GM18499 (cell line): ENCODE results near the gene ACOXL.

Experiments
- ATAC-seq: cut with Tn5 transposase; IDR thresholded peaks from one replicate; pipeline ENCODE4 v1.9.1; 2021; ENCODE audit warnings: moderate number of reproducible peaks; ENCODE audit not compliant: insufficient read depth, unreplicated experiment

Gene ACOXL

DNA sequence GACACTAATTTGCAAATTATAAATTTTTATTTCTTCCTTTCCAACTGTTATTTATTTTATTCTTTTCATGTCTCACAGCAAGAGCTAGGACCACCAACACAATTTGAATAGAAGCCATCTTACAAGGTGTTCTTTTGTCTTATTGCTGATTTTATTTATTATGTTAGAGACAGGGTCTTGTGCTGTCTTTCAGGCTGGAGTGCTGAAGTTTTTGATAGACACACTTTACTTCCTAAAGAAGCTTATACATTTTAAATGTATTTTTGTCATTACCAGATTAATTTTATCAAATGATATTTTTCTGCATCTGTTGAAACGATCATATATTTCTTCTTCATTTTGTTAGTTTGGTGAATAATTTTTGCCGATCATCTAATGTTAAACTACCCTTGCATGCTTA lies 258.1 kb downstream of the ACOXL start:
- ATAC-seq = no peak

DNA sequence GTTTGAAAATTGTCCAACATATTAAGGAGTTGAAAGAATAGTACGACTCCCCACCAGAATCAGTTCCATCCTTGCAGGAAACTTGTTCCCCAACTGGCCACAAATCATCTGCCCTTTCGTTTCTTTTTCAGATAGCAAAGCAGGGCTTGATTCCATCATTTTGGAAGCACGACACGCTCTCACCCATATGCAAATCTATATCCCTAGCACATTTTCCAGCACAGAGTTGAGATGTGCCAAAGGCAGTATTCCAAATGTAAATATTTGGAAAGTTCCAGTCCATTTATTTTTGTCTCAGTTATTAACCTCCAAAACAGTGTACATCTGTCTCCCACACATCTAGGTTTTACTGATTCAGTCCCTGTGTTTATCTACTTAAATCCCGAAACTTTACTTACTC lies 259.5 kb downstream of the ACOXL start:
- no peak for ATAC-seq

DNA sequence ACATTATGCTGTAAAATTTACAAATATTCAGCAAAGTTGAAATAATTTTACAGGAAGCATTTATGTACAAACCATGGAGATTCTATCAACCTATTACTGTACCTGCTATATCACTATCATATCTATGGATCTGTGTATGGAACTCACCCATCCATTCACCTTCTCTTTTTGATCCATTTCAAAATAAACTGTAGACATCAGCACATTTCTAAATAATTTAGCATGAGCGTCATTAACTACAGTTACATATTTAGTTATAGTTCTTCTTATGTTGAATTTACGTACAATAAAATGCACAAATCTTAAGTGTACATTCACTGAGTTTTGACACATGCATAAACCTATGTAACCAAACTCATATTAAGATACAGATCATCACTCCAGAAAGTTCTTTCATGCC lies 260.5 kb downstream of the ACOXL start:
- no peak for ATAC-seq

DNA sequence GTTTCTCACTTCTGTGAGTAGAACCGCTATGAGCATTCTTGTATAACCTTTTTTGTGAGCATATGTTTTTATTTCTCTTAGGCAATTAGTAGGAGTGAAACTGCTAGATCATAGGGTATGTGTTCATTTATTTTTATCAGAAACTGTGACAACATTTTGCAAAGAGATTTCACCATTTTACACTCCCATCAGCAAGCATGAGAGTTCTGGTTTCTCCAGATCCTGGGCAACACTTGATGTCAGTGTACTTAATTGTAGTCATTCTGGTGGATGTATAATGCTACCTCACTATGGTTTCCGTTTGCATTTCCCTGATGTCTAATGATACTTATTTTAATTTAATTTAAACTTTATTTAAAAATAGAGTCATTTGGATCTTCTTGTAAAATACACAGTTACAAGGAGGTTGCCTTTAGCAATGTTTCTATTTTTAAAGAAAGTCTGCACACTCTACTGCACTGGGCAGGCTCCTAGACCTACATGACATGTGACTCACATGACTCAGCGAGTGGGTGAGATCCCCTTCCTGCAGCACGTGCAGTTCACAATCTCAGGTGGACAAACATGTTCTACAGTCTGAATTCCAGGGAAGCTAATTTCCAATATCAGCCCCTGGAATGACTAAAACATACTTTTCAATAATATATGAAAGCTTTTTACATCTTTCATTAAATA lies 261.3 kb downstream of the ACOXL start:
- no peak for ATAC-seq

DNA sequence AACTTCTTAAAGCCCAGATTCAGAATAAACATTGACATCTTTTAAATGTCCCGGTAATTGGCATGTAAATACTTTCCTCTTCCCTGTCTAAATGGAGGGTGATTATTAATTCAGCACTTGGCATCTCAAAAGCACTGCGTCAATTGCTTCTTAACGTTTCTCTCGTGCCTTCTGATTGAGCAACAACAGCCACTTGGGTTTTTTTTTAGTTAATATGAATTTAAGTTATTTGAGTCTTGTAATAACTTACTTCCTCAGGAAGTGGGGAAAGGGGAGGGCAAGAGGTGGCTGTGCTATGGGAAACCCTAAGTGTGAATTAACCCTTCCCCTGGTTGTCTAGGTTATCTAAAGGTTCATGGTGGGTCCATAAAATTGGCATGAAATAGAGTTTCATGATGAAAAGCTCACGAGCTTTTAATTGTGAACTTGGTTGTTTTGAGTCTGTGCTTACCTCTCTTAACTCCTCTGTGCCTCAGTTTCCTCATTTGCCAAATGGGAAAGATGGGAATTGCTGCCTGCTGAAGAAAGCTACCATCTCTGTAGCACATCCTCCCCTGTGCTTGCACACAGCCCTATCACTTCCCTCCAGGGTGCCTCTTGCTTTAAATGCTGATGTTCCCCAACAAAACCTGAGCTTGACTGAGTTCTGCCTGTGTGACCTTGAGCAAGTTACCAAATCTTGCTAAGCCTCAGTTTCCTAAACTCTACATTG lies 262.0 kb downstream of the ACOXL start:
- ATAC-seq = no peak

DNA sequence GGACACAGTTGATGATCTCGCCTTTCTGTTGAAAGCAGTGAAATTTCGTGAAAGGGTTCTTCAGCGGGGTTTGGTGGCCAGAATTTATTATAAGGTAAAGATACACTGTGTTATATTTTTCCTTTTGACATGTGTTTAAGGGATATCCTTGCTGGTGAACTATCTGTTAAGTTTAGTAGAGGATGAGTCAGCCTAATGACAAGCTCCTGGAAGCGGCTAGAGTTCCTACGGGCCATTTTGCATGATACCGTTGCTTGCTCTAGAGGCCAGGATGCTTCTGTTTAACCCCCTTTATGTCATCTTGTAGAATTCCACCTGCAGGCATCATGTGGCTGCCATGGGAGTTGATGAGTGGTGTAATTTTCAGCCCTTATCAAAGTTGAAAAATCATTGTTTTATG lies 263.5 kb downstream of the ACOXL start:
- no peak for ATAC-seq

DNA sequence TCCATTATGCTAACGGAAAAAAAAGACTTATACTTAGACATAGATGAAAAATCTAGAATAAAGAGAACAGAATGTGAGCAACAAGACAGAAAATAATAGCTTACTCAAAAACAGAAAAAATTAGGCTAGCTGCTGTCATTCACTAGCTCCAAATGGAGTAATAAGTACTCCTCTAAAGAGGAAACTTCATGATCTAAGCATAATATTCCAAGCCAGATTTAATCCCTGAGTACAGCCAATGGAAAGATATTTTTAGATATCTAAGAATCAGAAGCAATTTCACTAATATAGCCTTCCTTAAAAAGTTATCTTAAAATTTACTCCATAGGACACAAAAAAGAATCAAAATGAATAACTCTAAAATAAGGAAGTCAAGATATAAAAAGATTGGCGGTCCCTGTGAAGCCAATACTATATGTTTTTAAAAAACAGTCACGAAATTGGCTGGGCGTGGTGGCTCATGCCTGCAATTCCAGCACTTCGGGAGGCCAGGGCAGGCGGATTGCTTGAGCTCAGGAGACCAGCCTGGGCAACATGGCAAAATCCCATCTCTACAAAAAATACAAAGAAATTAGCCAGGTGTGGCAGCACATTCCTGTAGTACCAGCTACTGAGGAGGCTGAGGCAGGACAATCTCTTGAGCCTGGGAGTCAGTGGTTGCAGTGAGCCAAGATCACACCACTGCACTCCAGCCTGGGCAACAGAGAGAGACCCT lies 265.1 kb downstream of the ACOXL start:
- ATAC-seq = no peak

DNA sequence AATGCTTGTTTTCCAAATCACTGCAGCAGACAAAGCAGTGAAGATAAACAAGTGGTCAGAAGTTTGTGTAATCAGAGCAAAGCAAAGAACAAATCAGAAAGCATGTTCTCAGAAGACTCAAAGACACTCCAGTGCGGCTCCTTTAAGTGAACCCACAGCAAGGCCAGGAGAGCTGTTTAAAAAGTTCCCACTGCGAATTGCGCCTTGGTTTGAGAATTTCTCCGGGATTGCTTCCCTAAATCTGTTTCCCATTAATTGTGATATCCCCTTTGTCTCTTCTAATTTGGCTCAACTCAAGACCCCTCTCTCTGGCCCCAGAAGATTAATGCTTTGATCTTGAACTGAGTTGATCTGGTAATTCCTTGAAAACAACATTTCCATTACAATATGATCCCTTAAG lies 265.9 kb downstream of the ACOXL start:
- ATAC-seq = no peak

DNA sequence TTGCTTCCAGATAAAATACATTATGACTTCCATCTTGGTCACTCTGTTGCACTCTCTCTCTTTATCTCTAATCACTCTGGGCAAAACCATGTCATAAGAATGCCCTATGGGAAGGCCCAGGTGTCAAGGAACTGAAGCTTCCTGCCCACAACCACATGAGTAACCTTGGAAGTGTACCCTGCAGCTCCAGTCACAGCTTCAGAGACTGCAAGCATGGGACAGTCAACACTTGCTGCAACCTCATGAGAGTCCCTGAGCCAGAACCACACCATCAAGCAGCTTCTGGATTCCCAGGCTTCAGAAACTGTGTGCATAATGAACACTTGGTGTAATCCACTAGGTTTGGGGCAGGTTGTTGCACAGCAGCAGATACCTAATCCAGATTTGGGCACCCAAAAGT lies 267.3 kb downstream of the ACOXL start:
- ATAC-seq = no peak

DNA sequence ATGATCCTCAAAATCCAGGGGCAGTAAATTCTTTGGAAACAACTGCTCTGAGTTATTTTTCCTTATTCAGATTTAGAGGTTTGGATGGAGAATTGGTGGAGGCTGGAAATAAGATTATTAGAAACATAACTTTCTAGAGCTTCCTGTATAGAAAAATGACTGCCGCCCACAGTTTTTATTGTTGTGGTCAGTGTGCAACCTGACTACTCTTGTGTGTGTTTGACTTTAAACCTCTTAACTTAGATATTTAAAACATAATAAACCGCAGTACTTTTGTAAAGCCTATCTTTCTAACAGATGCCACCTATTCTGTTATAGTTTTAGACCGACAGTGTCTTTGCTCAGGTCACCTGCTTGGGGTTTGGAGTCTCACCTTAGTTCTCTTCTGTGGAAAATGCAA lies 272.9 kb downstream of the ACOXL start:
- ATAC-seq = no peak

DNA sequence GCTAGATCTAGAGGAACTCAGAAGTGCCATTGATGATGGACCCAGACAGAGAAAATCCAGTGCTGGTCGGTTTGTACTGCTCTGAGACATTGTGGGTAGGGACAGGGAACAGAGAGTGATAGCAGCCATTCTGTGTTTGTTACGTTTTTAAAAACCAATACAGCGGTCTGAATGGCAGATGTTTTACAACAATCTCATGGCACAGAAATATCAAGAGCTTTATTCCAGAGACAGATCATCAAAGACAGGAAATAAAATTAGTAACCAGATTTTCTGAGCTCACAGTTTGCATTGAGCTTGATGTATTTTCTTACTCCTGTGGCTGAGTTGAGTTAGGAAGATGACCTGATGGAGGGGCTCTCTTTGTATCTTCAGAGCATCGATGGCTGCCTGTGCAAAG lies 273.4 kb downstream of the ACOXL start:
- no peak for ATAC-seq

DNA sequence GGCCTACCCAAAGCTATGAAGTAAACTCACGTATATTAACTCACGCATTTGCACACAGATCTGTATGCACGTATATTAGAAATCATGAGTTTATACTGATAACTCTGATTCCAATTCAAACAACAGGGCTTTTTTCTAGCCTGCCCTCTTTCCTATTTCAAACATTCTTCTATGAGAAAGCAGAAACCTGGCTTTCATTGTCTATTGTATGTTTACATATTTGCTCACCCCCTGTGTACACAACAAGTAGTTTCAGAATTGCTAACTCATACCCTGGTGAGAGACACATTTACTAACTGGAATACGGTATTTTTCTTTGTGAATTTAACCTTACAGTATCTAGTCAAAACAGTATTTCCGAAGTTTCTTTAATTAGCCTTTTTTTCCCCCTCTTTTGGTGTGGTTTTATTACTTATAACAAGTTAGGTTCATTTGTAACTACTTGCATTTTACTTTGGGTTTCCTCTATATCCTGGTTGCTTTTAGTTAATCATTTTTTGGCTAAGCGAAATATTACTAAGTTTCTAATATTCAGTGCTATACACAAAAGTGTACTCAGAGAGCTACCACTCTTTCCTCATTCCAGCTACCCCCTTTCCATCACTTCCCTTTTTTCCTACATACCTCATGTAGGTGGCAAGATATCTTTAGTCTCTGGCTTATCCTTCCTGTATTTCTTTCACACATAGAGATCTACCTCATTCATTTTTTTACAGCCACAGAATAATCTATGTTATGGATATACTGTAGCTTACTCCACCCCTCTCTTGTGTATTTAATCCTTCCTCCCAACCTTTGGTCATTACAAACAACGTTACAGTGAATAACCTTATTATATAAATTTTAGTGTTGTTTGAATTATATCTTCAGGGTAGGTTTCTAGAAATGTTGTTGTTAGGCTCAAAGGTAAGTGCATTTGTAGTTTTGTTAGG lies 275.6 kb downstream of the ACOXL start:
- no peak for ATAC-seq

DNA sequence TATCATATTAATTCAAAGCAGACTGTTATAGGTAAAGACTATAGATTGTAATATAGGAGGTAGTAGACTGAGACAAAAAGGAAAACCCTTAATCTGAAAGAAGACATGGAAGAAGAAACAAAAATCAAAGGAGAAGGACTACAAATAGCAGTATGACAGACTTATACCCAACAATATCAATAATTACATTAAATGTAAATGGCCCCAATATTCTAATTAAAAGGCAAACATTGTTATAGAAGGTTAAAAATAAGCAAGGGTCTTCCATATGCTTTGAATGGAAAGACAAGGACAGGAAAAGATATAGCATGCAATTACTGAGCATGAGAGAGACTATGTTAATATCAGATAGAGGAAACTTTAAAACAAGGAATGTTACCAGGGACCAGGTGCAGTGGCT lies 278.8 kb downstream of the ACOXL start:
- ATAC-seq = no peak

DNA sequence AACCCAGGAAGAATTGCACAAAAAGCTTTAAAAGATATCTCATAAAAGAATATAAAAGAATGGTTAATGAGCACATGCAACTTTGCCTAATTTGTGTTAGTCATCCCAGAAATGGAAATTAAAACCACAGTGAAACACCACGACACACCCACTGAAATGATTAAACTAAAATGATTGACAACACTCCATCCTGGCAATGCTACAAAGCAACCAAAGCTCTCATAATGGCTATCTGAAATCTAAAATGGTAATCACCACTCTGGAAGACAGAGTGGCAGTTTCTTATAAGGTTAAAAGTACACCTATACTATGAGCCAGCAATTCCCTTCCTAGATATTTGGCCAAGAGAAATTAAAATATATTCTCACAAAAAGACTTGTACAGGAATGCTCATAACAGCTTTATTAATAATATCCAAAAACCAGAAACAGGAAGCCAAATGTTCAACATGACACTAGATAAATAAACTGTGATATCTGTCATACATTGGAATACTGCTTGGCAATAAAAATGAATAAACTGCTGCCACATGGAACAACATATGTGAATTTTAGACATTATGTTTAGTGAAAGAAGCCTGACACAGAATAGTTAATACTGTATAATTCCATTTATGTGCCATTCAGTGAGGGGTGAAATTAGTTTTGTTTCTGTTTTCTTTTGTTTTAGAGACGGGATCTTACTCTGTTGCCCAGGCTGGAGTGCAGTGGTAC lies 283.1 kb downstream of the ACOXL start:
- no peak for ATAC-seq

DNA sequence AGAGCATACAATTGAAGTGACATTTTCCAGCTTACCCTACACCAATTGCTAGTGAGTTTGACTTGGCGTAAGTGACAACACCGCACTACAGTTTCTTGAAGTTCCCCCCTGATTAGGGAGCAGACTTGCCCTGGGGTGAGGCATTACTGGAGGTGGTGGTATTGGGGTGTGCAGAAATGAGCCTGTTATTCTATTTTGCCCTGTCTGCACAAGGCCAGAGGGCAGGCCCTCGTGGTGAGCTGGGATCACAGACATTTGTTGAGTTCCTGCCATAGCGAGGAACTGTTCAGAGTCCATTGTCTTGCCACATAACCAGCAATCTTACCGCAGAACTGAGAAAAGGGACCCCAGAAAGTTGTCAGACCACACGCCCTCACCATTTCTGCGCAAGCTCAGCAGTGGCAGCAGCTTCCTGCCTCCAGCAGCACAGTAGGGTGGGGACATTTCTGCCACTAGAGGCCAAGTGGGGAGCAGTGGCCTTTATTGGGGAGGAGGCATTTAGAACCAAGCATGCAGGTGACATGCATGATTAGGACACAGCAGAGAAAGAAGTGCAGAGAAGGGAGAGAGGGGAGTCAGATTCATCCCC lies 284.8 kb downstream of the ACOXL start:
- ATAC-seq = no peak

DNA sequence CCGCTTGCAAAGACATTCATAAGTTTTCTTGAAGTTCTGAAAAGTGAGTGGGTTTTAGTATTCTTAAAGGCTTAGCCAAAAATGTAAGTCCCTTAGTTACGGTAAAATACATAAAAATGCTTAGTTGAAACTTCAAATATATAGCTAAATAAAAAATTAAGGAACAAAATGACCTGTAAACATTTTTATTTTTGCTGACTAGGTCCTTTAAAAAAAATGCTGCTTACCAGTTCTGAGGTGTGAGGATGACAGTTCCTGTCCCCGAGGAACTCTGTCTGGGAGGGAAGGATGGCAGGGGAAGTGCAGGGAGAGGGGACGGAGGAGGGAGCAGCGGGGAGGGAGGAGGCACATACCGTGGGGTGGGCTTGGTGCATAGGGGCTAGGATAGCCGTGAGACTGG lies 285.5 kb downstream of the ACOXL start:
- ATAC-seq = no peak

DNA sequence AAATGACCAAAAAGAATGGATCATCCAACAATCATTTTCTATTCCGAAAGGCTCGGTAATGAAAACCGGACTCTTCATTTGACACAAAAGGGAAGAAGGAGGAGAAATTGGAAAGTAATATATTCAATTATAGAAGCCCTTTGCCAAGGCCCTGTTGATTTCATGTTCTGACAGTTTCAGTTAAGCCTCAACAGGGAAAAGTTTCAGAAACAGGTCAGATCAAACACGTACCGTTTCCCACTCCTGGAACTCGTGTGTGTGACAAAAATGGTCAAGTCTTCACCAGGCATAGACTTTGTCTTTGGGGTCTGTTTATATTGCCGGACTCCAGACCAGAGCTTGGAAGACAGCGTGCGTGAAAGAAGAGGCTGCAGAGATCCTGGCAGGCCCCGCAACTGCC lies 287.0 kb downstream of the ACOXL start:
- no peak for ATAC-seq

DNA sequence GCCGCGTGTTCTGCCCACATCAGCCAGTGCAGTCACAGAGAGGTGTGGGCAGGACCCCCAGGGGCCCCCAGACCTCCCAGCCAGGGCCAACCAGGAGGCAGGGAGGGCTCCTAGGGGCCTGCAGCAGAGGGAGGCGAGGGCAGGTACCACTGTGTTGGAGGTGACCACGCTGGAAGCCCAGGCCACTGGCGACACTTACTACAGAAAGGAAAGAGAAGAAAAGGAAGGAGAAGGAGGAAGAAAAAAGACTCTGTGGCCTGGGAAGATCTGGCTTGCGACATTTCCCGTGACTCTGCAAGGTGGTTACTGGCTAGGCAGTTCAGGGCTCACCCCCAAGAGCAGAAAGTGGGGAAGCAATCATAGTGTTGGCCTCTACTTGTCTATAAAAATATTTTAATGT lies 290.3 kb downstream of the ACOXL start:
- ATAC-seq = no peak

DNA sequence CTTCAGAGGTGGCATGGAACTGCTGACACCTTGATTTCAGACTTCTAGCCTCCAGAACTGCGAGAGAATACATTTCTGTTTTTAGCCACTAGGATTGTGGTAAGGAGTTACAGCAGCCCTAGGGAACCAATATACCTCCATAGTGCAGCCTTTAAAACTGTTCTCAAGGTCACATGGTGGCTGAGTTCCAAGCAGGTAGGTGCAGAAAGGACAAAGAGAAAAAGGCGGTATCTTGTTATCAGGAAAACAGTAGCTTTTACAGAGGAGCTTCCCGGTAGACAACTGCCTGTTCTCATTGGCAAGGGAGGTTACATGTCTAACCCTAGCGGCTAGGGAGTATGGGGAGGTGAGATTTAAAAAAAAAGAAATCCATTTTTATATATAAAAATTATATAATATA lies 292.1 kb downstream of the ACOXL start:
- ATAC-seq = no peak

DNA sequence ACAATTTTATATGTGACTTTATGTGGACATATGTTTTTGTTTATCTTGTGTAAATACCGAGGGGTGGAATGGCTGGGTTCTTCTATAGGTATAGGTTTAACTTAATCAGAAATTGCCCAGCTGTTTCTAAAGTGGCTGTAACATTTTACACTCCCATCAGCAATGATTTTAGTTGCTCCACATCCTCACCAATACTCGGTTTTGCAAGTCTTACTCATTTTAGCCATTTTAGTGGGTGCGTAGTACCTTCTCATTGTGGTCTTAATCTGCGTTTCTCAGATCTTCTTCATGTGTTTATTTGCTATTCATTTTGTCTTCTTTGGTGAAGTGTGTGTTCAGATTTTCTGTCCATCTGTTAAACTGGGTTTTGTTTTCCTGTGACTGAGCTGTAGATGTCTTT lies 292.9 kb downstream of the ACOXL start:
- no peak for ATAC-seq
